KBM-7 (cell line): Measurements from ENCODE around the gene OTUD6A.

ENCODE experiments used
- DNase-seq: peaks from one replicate; pipeline ENCODE4 v3.0.0-alpha.2; 2015
- in situ Hi-C: fragments of 300-500 bp; cut with MboI; formaldehyde crosslinking; loops from 2 replicates; pipeline ENCODE4 v1.14.3; 2020; ENCODE audit warnings: low sequenced_read_pairs, low pct_unique_long_range_greater_than_20kb, mixed read lengths

OTUD6A gene

DNA sequence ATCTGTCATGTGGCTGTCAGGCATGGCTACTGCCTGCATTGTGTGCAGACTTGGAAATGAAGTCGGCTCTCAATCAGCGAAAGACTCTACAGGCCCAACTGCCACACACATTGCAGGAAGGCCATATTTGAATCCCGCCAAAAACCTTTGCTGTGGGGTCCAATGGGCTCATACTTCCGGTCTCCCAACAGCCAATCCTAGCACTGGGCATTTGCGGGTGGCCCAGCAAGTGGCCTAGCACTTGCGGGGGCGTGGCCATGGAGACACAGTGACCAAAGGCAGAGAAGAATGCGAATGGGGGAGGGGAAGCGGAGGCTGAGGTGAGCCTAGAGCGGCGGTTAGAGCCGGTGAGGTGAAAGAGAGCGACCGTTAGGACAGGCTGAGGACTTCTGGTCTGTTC, at the start of gene OTUD6A:
TSS of gene OTUD6A (plus strand) at position 382 of the 400 bp plus-strand sequence. CDS start 68 bp downstream, outside the sequence.
- DNase-seq = no peak
- in situ Hi-C loops = no loop called here

DNA sequence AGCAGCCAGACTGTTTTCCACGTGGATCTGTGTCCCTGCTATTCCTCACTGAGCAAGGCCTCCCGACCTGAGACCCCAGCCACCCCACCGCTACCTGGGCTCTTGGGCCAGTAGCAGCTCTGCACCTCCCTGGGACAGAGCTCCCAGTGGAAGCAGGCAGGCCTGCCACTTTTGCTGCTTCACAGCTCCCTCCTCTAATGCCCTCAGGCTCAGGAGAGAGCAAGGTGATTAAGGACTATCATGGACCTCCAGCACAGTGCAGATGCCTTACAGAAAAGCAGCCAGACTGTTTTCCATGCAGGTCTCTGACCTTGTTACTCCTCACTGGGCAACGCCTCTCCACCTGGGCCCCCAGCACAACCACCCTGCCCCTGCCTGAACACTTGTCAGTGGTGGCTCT, 49.5 kb upstream of the OTUD6A start:
- no peak for DNase-seq
- in situ Hi-C loops = no loop called here

DNA sequence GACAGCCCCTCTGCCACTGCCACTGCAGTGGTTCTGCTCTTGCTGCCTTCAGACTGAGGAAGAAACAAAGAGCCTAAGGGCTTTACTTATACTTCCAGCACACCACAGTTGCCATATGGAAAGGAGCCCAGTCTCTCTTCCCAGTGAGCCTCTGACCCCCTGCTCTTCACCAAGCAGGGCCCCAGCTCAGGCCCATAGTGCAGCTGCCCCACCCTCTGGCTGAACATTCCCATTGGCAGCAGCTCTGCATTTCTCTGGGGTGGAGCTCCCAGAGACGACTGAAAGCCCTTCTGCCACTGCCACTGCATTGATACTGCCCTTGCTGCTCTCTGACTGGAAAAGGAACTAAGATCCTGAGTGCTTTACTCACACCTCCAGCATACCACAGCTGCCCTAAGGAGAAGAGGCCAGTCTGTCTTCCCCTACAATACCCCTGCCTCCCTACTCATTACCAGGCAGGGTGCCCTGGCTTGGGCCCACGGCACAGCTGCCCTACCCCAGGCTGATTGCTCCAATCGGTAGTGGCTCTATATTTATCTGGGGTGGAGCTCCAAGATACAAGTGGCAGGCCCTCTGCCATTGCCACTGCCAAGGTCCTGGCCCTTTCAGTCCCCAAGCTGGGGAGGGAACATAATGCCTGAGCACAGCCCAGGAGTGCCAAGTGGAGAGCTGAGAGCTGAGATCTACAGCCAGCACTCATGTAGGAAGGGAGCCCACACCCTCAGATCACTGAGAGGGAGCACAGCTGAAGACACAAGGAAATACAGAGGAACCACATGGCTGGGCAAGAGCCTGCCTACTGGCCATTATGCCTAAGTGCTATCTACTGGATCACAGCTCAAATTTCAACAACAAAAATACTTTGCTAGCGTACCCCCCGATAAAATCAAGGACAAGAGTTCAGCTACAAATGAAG, 48.5 kb upstream of the OTUD6A start:
- no peak for DNase-seq
- in situ Hi-C loops = no loop called here

DNA sequence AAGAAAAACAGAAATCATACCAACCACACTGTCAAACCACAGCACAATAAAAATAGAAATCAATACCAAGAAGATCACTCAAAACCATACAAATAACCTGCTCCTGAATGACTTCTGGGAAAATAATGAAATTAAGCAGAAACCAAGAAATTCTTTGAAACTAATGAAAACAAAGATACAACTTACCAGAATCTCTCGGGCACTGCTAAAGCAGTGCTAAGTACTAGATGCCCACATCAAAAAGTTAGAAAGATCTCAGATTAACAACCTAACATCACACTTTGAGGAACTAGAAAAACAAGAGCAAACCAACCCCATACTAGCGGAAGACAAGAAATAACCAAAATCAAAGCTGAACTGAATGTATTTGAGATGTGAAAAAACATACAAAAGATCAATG, 45.7 kb upstream of the OTUD6A start:
- in situ Hi-C loops = no loop called here

DNA sequence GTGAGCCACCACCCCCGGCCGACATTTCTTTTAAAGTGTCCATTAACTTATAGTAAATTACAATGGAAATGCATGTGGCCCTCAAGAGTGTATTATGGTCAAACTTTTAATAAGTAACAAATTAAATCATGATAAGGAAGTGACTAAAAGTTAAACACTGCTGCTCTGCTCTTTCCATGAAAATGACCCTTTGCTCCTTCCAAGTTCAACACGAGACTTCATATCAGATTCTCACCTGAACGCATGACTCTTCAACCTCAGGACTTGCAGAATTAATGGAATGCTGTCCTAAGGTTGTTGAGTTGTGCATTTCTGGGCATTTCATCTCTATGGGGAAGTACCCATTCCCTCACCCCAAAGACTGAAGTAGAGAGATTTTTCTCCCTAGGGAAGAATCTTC, 39.6 kb upstream of the OTUD6A start:
- in situ Hi-C loops = no loop called here
- no peak for DNase-seq

More for the DNA sequence above, 45.7 kb upstream of the OTUD6A start:
- DNase-seq = no peak

DNA sequence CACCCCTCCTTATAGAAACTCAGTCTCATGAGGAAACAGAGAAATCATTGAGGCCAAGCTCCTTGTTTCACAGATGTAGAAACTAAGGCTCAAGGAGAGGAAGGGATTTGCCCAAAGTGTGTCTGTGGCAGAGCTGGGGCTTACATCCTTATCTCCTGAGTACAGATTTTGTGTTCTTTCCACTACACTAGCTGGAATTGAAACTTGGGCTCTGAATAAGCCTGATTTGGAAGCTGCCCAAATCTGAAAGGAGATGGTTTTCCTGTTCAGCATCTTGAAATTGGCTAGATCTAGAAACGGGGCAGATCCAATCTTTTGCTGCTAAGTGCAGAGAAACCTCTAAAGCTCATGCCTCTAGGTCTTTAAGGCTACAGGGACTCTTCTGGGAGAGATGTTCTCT, 36.8 kb upstream of the OTUD6A start:
- in situ Hi-C loops = no loop called here
- DNase-seq = no peak

DNA sequence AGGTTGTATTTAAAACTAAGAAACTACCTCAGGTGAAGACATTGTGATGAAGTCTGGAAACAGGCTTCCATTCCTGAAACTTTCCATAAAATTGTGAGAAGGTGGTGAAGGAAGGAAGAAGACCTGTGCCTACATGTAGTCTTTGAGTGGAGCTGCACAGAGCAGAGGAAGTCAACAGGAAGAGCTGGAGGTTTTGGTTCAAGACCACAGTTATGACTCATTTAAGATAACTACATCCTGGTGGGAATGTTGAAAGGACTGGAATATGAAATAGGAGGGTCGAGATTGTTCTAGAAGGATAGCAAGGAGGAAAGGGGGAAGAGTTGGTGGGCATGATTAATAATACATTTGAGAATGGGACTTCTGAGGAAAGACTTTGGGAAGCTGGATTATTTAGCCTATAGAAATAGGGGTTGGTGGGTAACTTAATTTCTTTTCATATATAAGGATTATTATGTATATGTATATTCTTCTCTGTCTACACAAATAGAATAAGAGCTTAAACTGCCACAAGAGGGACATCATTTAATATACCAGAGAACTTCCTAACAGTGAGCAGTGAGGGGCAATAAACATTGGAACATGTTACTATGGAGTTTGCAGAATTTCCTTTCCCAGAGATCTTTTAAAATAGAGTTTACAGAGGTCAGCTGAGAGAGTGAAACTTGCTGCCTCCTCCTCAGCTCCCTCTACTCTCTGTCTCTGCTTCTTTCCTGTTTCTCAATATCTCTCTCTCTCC, 36.0 kb upstream of the OTUD6A start:
- in situ Hi-C loops = no loop called here
- no peak for DNase-seq

DNA sequence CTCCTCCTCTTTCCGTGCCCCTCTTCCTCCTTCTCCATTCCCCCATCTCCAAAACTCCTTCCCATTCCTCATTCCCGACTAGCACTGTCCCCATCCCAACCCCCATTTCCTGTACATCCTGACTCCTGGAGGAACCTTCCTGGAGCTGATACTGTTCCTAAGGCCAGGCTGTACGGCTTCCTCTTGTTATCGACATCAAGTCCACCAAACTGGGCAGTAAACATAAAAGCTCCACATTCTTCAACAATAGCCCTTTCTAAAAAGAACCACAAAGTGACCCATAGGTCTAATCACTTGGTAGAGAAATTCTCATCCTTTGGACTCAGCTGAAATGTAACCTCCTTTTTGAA, 35.4 kb upstream of the OTUD6A start:
- no peak for DNase-seq
- in situ Hi-C loops = no loop called here

GRCh38 chrX:70029863-70030262, 32.4 kb upstream of the OTUD6A start:
- no peak for DNase-seq
- in situ Hi-C loops = no loop called here

GRCh38 chrX:70030301-70030767, 31.9 kb upstream of the OTUD6A start:
- in situ Hi-C loops = no loop called here
- DNase-seq = peak; percentile 66

DNA sequence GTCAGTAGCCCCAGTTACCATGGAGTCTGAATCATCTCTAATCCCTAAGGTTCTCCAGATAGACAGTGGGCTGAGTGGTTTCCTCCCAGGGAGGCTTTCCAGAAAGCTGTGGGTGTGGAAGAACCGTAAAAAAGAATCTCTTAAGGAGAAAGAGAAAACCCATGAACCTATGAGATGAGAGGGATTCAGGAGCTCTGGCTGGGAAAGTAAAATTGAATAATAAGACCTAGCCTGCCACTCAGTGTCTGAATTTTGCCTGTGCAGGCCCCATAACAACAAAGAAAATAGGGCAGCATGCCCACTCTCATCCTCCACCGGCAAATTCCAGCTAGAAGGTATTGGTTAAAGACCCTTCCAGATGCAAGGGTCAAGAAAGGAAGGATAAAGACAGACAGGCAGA, 29.5 kb upstream of the OTUD6A start:
- DNase-seq = no peak
- in situ Hi-C loops = no loop called here

DNA sequence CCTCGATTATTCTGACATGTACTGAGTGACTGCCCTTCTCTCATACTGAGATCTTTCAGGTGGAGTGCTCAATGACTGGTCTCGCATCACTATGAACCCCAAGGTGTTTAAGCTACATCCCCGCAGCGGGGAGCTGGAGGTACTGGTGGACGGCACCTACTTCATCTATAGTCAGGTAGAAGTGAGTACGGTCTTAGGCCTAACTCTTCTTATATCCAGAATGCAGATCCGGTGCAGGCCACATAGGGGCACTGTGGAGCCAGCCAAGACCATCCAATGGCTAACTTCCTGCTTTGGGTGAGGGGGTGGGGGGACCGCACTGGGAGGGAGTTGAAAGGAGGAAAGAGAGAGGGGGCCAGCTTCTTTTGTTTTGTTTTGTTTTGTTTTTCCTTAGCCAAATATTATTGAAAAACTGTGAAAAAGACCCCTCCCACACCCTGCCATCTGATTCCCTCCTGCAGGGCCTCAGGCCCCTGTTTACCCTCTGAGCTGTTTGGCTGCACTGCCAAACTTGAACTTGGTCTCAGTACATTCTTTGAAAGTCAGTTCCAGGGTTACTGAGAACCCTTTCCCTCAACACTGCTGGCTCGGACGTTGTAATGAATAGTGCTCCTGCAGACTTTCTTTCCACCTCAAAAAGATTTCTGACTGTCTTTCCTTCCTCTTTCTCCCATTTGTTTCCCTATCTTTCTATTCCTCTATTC, 28.8 kb upstream of the OTUD6A start:
- peak; percentile 61 for DNase-seq
- in situ Hi-C loops = no loop called here

DNA sequence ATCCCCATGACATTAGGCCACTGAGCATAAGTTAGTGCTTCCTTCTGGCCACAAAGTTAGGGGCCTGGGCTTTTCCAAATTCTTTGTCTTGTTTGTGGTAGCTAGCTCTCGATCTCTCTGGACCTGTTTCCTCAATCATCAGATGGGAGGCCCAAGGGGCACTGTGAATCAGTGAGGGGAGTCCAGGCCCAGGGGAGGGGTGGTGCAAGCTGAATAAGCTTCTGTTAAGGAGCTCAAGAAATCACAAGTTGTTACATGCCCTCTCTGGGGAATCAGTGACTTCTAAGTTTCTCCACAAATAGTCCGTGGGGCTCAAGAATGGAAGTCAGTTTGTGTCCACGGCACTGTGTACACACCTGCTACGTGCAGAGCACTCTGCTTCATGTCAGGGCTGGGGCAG, 27.6 kb upstream of the OTUD6A start:
- no peak for DNase-seq
- in situ Hi-C loops = no loop called here

- DNase-seq = no peak
- in situ Hi-C loops = no loop called here
Observed at GRCh38 chrX:70038515-70038914, 23.7 kb upstream of the OTUD6A start.

DNA sequence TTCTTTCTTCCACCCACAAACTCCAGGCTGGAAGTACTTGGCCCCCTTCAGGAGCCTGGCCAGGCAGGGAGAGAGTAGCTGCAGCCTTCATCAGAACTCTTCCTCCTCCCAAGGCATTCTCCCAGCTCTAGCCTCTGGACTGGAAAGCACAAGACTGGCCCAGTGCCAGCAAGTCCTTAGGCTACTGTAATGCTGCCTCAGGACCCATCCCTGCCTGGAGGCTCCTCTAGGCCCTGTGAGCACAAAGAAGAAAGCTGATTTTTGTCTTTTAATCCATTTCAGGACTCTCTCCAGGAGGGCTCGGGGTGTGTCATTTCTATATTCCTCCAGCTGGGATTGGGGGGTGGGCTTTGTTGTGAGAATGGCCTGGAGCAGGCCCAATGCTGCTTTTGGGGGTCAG, 23.3 kb upstream of the OTUD6A start:
- no peak for DNase-seq
- in situ Hi-C loops = no loop called here

- in situ Hi-C loops = no loop called here
- no peak for DNase-seq
Observed at GRCh38 chrX:70039758-70040157, 22.5 kb upstream of the OTUD6A start.

DNA sequence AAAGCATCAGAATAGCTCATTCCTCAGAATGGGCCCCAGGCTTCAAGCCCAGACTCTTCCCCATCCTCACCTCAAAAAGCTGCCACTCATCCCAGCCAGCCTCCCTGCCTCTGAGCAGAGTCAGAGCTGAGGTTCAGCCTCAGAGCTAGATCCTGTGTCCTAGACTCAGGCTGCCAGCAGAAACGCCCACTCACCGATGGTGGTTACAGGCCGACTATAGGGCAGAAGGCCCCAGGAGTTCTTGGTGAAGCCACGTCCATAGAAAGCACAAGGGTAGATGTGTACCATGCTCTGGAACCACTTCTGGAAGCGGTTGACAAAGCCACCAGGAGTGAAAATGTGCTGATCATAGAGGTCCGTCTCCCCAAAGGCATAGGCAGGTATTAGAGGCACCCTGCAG, 20.3 kb upstream of the OTUD6A start:
- in situ Hi-C loops = no loop called here

DNA sequence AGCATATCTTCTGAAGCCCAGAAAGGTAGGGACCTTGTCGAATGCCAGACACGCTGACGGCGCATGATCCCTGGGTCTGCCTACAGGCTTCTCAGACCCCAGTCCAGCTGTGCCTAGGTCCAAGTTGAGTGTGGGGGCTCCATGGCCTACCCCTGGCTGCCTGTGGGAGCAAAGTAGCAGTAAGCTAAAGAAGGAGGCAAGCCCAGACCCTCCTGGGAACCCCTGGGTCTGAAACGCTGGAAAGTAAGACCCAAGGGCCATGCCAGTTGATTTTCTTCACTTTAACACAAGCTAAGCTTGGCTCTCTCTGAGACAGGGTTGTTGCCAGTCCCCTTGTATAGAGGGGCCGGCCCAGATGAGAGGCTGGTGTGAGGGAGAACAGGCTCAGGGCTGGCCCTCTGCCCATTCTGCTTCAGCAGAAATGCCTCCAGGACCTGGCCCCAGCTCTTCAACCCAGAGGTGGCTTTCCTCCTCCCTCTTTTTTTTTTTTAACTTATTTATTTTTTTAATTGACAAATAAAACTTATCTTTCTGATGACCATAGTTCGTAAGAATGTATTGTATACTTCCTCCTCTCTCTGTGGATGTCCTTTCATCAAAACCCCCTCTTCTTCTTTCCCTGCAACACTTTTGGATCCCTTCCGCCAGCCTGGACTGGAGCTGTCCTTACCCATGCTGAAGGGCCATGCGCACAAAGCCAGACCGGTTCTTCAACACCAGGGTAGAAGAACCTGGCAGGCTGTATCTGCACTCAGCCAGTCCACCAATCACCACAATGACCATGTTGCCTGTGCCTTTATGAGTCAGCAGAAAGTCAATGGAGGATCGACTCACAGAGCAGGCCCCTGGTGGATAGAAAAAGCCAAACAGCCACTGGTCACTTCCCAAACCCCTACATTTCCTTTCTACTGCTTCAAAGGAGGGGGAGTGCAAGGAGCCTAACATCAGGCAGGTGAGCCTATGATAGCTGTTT, 19.6 kb upstream of the OTUD6A start:
- in situ Hi-C loops = no loop called here
- no peak for DNase-seq

More for the DNA sequence above, 20.3 kb upstream of the OTUD6A start:
- DNase-seq = no peak

DNA sequence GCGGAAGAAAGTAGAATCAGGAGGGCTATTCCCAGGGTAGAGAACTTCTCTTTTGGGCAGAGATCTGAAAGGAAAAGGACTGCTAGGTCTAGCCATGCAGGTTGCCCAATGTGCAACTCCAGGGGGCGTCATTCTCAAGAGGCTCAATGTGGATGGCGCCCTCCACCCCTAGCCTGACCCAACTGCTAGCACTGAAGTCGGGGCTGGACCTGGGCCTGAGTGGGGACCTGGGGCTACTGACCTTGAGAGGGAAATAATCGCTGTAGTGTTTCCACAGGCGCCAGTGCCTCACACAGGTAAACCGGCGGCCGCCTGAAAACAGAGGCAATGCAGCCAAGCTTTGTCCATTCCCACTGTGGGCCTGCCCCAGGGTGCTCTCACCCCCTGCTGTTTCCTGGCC, 18.6 kb upstream of the OTUD6A start:
- DNase-seq = no peak
- in situ Hi-C loops = no loop called here
